T-helper 2 cell treated with Interferon-gamma antibody and Interleukin-4, amounts not matched to agents 5 μg/mL and 100 μg/mL, for 36 hours (primary cell): Measurements from ENCODE around the gene RBM14.

Experiments used
- DNase-seq: peaks from one replicate; pipeline ENCODE4 v3.0.0; 2021; ENCODE audit warnings: low spot score
- H3K27ac Mint-ChIP-seq: one replicate; pipeline ENCODE4 v1.8.0; 2021; ENCODE audit warnings: mild to moderate bottlenecking, mixed read lengths
- H3K27me3 Mint-ChIP-seq: one replicate; pipeline ENCODE4 v1.8.0; 2021; ENCODE audit warnings: low read depth, mixed read lengths
- H3K36me3 Mint-ChIP-seq: one replicate; pipeline ENCODE4 v1.8.0; 2021; ENCODE audit warnings: low read depth, mixed read lengths
- H3K4me1 Mint-ChIP-seq: one replicate; pipeline ENCODE4 v1.8.0; 2021; ENCODE audit warnings: low read depth, mixed read lengths
- H3K4me3 Mint-ChIP-seq: one replicate; pipeline ENCODE4 v1.8.0; 2022; ENCODE audit warnings: mild to moderate bottlenecking, moderate library complexity, mixed read lengths
- H3K9me3 Mint-ChIP-seq: one replicate; pipeline ENCODE4 v1.8.0; 2021; ENCODE audit warnings: mixed read lengths

Gene RBM14

GRCh38 chr11:66659763-66660162 lies 43.3 kb downstream of the RBM14 start:
- Mint-ChIP-seq H3K36me3 (peaks cover 31% of the 10 kb centered on the region), H3K4me3 (no peak overlapping the region), H3K27me3 (no peaks in the 10 kb centered on the region), H3K4me1 (peaks cover 6% of the 10 kb centered on the region), H3K27ac (no peak overlapping the region), H3K9me3 (no peaks in the 10 kb centered on the region)
- no peak for DNase-seq

DNA sequence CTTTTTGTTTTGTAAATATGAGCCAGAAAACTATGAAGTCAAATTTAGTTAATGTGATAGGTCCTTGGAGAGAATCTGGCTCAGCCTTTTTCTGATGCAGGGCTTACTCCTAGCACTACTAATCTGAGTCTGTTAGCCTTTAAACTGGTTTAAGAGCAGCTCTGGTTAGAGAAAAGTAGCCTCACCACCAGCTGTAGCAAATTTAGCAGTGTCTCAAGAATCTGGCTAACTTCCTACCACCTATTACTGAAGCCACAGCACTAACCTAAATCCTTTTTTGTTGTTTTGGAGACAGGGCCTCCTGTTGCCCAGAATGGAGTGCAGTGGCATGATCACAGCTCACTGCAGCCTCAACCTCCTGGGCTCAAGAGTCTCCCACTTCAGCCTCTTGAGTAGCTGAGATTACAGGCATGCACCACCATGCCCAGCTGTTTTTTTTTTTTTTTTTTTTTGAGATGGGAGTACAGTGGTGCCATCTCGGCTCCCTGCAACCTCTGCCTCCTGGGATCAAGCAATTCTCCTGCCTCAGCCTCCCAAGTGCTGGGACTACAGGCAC lies 47.4 kb downstream of the RBM14 start:
- no peaks in the 10 kb centered on the region for H3K27me3 Mint-ChIP-seq
- no peak overlapping the region for H3K4me3 Mint-ChIP-seq
- H3K36me3 Mint-ChIP-seq, result peaks cover 47% of the 10 kb centered on the region
- DNase-seq, result no peak
- H3K9me3 Mint-ChIP-seq, result no peaks in the 10 kb centered on the region
- H3K4me1 Mint-ChIP-seq, result peaks cover 11% of the 10 kb centered on the region
- no peak overlapping the region for H3K27ac Mint-ChIP-seq

DNA sequence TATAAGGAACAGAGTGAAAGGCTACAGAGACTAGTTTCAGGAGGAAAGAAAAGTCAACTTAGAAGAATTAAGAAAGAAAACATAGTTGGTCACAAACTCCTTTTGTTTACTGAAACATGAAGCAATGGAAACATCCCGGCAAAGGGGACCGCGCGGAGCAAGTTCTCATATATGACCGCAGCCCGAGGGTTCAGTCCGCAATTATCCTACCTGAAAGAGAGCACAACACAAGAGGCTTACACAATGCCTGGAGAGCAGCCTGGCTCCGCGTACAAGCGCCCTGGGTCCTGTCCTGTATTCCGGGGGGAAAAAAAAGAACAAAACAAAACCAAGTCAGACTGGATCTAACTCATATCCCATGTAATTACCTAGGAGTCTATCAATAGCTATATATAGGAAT lies 48.9 kb downstream of the RBM14 start:
- Mint-ChIP-seq H3K27ac (no peak overlapping the region), H3K36me3 (peaks cover 44% of the 10 kb centered on the region)

GRCh38 chr11:66670816-66671215 lies 54.4 kb downstream of the RBM14 start:
- Mint-ChIP-seq H3K27me3 (no peaks in the 10 kb centered on the region), H3K36me3 (peaks cover 35% of the 10 kb centered on the region), H3K4me3 (no peak overlapping the region), H3K27ac (no peak overlapping the region), H3K9me3 (no peaks in the 10 kb centered on the region), H3K4me1 (peaks cover 15% of the 10 kb centered on the region)
- no peak for DNase-seq

More for the DNA sequence above, 48.9 kb downstream of the RBM14 start:
- no peak for DNase-seq
- H3K9me3 Mint-ChIP-seq, result no peaks in the 10 kb centered on the region
- no peaks in the 10 kb centered on the region for H3K27me3 Mint-ChIP-seq
- no peak overlapping the region for H3K4me3 Mint-ChIP-seq
- H3K4me1 Mint-ChIP-seq, result peaks cover 8% of the 10 kb centered on the region

- no peaks in the 10 kb centered on the region for H3K27me3 Mint-ChIP-seq
- no peak overlapping the region for H3K4me3 Mint-ChIP-seq
- H3K27ac Mint-ChIP-seq, result no peak overlapping the region
- no peak for DNase-seq
- peaks cover 32% of the 10 kb centered on the region for H3K4me1 Mint-ChIP-seq
- no peaks in the 10 kb centered on the region for H3K9me3 Mint-ChIP-seq
- peaks cover 26% of the 10 kb centered on the region for H3K36me3 Mint-ChIP-seq
Measured at GRCh38 chr11:66674964-66675602, 58.7 kb downstream of the RBM14 start.

DNA sequence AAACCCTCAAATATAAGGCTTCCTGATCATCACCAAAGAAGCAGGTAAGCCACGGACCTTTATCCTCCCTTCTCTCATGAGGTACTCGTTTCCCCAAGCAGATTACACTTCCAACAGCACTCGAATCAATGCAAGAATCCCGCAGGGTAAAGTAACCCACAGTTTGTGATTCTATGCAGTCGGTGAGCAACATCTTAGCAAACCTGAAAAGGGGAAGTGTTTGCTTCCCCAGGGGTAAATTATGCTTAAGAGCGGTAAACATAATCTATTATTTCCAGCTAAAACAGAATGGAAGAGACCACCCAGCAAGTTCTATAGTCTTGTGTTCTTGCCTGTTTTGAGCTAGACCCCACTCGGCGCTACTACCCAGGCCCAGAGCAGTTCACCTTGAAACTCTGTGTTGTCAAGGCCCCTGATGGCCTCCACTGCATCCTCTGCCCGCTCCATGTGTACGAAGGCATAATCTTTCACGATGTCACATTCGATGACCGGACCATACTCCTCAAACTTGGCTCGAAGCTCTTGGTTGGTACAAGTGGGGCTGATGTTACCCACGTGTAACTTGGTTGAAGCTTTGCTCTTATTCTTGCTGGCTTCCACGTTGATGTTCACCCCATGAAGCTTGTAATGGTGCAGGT lies 60.0 kb downstream of the RBM14 start:
- Mint-ChIP-seq H3K4me1 (peaks cover 32% of the 10 kb centered on the region), H3K9me3 (no peaks in the 10 kb centered on the region), H3K27me3 (no peaks in the 10 kb centered on the region), H3K36me3 (peaks cover 24% of the 10 kb centered on the region), H3K27ac (peak overlapping the region; percentile 99), H3K4me3 (peak overlapping the region; percentile 98)
- DNase-seq, result no peak
